Hepatocyte (in vitro differentiated cells): Measurements from ENCODE around the gene OR10K1. TPM values are rescaled to one million over a fixed set of nuclear protein-coding genes. Genes with fewer than 3 reads are reported as not detected.
"Not testable (repeated sequence)": the region's sequence is repeated elsewhere in the genome, so short reads cannot be mapped to it uniquely, and the experiment has no call there.

Experiments
- DNase-seq: peaks from one replicate; pipeline ENCODE4 v3.0.0-alpha.2; 2016; ENCODE audit warnings: low spot score
- H2AFZ ChIP-seq: fragments of 200-600 bp; sonication (generic); 2 replicates; pipeline ENCODE4 v1.6.0; 2016; ENCODE audit warnings: antibody characterized with exemption, mild to moderate bottlenecking
- H3K27ac ChIP-seq: fragments of 200-600 bp; sonication (generic); 2 replicates; pipeline ENCODE4 v1.5.1; 2016; ENCODE audit warnings: mild to moderate bottlenecking
- H3K27me3 ChIP-seq: fragments of 200-600 bp; sonication (generic); 2 replicates; pipeline ENCODE4 v1.6.1; 2016
- H3K36me3 ChIP-seq: fragments of 200-600 bp; sonication (generic); replicated peaks from 2 replicates; pipeline ENCODE4 v1.5.1; 2016; ENCODE audit warnings: low read depth; ENCODE audit not compliant: insufficient read depth
- H3K4me1 ChIP-seq: fragments of 200-600 bp; sonication (generic); 2 replicates; pipeline ENCODE4 v1.5.1; 2016; ENCODE audit warnings: mild to moderate bottlenecking, moderate library complexity; ENCODE audit not compliant: insufficient read depth
- H3K4me2 ChIP-seq: fragments of 200-600 bp; sonication (generic); 2 replicates; pipeline ENCODE4 v1.6.0; 2016
- H3K4me3 ChIP-seq: fragments of 200-600 bp; sonication (generic); 2 replicates; pipeline ENCODE4 v1.5.1; 2016; ENCODE audit warnings: mild to moderate bottlenecking
- H3K79me2 ChIP-seq: fragments of 200-600 bp; sonication (generic); 2 replicates; pipeline ENCODE4 v1.6.0; 2017; ENCODE audit warnings: mild to moderate bottlenecking
- H3K9me2 ChIP-seq: fragments of 200-600 bp; sonication (generic); replicated peaks from 2 replicates; pipeline ENCODE4 v1.6.0; 2017; ENCODE audit warnings: mild to moderate bottlenecking; ENCODE audit not compliant: insufficient read depth
- H3K9me3 ChIP-seq: fragments of 200-600 bp; sonication (generic); 2 replicates; pipeline ENCODE4 v1.5.1; 2016; ENCODE audit warnings: low read depth, mild to moderate bottlenecking
- H4K20me1 ChIP-seq: fragments of 200-600 bp; sonication (generic); 2 replicates; pipeline ENCODE4 v1.6.0; 2016; ENCODE audit warnings: mild to moderate bottlenecking; ENCODE audit not compliant: insufficient read depth, poor library complexity, severe bottlenecking
- EZH2 ChIP-seq: fragments of 200-600 bp; sonication (generic); IDR thresholded peaks from 2 replicates; pipeline ENCODE4 v1.6.1; 2016; ENCODE audit warnings: antibody characterized with exemption, mild to moderate bottlenecking, borderline replicate concordance
- EZH2phosphoT487 ChIP-seq: fragments of 200-600 bp; sonication (generic); IDR thresholded peaks from one replicate; pipeline ENCODE4 v1.6.1; 2018; ENCODE audit warnings: antibody characterized with exemption, mild to moderate bottlenecking, low read depth, moderate library complexity; ENCODE audit not compliant: unreplicated experiment, severe bottlenecking
- WGBS: methylation state at CpG from one replicate; pipeline ENCODE4 v1.1.6; 2016; ENCODE audit warnings: low lambda C conversion rate; ENCODE audit errors: missing lambda C conversion rate; 5-methylcytosine and 5-hydroxymethylcytosine counted together
- polyA plus RNA-seq: library from polyadenylated mRNA; unstranded; fragments of >200 nt; fragmentation: Nextera tagmentation; extraction: Ambion mirVana; gene quantifications from 2 replicates; pipeline ENCODE4 v1.2.1, GENCODE V29; 2016
- total RNA-seq: library from RNA; depleted of rRNA; stranded (reverse); fragments of >200 nt; gene quantifications from 2 replicates; pipeline ENCODE4 v1.2.3, GENCODE V29; 2014
- TF ChIP-seq, protein P1 (sequence below): fragments of 200-600 bp; sonication (generic); IDR thresholded peaks from 2 replicates; pipeline ENCODE4 v1.5.1; 2016; ENCODE audit warnings: antibody characterized with exemption, mild to moderate bottlenecking; ENCODE audit not compliant: poor library complexity

OR10K1 gene
- total and polyA plus RNA-seq, 2 experiments from 2014 or later, result not detected

DNA sequence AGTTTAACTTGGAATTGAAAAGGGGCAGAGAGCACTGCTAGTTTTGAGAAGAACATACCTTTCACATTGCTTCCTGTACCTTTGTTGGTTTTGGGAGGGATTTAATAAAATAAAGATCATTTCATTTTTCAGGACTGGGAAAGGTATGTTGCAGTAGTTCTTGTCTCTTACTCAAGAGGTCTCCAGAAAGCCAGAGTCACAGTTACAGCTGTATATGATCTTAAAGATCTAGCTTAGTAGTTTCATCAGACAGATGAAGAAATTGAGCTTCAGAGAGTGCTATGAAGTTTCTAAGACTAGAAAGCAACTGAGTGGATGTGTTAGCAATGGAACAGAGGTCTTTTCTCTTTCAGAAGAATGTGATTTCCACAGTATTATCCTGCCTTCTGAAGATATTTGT is 36.6 kb upstream of the OR10K1 start:
- H3K36me3 ChIP-seq, result no peaks in the 10 kb centered on the region
- no peak for DNase-seq
- H4K20me1 ChIP-seq, result no peaks in the 10 kb centered on the region
- H3K4me2 ChIP-seq, result no peak overlapping the region
- H3K27ac ChIP-seq, result no peak overlapping the region
- no peaks in the 10 kb centered on the region for H3K27me3 ChIP-seq
- no peak overlapping the region for H3K4me3 ChIP-seq
- no peak overlapping the region for H2AFZ ChIP-seq
- H3K9me2 ChIP-seq, result peaks cover 2% of the 10 kb centered on the region
- H3K4me1 ChIP-seq, result no peaks in the 10 kb centered on the region
- no peaks in the 10 kb centered on the region for H3K79me2 ChIP-seq
- no peaks in the 10 kb centered on the region for H3K9me3 ChIP-seq
- TF ChIP-seq, protein P1, sequence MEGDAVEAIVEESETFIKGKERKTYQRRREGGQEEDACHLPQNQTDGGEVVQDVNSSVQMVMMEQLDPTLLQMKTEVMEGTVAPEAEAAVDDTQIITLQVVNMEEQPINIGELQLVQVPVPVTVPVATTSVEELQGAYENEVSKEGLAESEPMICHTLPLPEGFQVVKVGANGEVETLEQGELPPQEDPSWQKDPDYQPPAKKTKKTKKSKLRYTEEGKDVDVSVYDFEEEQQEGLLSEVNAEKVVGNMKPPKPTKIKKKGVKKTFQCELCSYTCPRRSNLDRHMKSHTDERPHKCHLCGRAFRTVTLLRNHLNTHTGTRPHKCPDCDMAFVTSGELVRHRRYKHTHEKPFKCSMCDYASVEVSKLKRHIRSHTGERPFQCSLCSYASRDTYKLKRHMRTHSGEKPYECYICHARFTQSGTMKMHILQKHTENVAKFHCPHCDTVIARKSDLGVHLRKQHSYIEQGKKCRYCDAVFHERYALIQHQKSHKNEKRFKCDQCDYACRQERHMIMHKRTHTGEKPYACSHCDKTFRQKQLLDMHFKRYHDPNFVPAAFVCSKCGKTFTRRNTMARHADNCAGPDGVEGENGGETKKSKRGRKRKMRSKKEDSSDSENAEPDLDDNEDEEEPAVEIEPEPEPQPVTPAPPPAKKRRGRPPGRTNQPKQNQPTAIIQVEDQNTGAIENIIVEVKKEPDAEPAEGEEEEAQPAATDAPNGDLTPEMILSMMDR, result peak; percentile 5
- no peak for TF ChIP-seq EZH2phosphoT487
- no peak for TF ChIP-seq EZH2

GRCh38 chr1:158426137-158426536 is 35.5 kb upstream of the OR10K1 start, which contains the start of gene OR10K2:
OR10K2 (minus strand) TSS chr1:158426237; CDS start chr1:158420866, 5,371 bp downstream.
- Histone ChIP-seq H3K9me2 (peaks cover 2% of the 10 kb centered on the region), H3K9me3 (no peaks in the 10 kb centered on the region), H3K36me3 (no peaks in the 10 kb centered on the region), H3K4me3 (no peak within 1 kb of the TSS), H3K27me3 (no peaks in the 10 kb centered on the region), H3K27ac (no peak within 1 kb of the TSS), H3K4me1 (no peaks in the 10 kb centered on the region), H3K79me2 (no peaks in the 10 kb centered on the region), H3K4me2 (no peak within 1 kb of the TSS), H4K20me1 (no peaks in the 10 kb centered on the region), H2AFZ (no peak within 1 kb of the TSS)
- TF ChIP-seq, protein P1, result no peak
- no peak for TF ChIP-seq EZH2phosphoT487
- TF ChIP-seq EZH2, result no peak
- DNase-seq, result no peak
- WGBS, result 78% methylated on average over 1 of the region's 1 CpG

GRCh38 chr1:158430163-158430562 is 31.5 kb upstream of the OR10K1 start:
- not testable (repeated sequence) for H3K27ac ChIP-seq, H3K4me2 ChIP-seq, DNase-seq, H4K20me1 ChIP-seq, H3K36me3 ChIP-seq, H3K9me3 ChIP-seq, H3K9me2 ChIP-seq, H3K27me3 ChIP-seq, H2AFZ ChIP-seq, H3K4me3 ChIP-seq, H3K79me2 ChIP-seq, H3K4me1 ChIP-seq
- WGBS, result 63% methylated on average over 3 of the region's 3 CpGs

DNA sequence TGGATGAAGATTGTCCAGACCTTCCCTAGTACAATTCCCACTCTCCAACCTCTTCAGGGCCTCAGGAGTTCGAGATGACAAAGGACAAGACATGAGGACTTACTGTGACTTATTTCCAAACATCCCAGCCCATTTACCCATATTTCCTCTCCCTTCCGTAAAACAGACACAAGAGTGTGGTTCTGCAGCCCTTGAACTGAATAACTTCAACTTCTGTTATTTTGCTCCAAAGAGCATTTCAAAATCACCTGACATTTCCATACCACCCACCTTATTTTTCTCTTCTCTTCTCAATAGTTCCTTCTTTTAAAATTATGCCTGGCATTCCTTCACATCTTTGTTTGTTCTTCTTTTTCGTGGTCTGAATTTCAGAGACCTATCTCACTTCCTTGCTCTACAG is 26.9 kb upstream of the OR10K1 start:
- Histone ChIP-seq H3K4me1 (no peaks in the 10 kb centered on the region), H3K36me3 (no peaks in the 10 kb centered on the region), H3K79me2 (no peaks in the 10 kb centered on the region), H3K27me3 (no peaks in the 10 kb centered on the region), H3K4me3 (no peak overlapping the region), H2AFZ (no peak overlapping the region), H4K20me1 (no peaks in the 10 kb centered on the region), H3K4me2 (no peak overlapping the region), H3K9me3 (no peaks in the 10 kb centered on the region), H3K9me2 (no peaks in the 10 kb centered on the region), H3K27ac (no peak overlapping the region)
- WGBS, result 65% methylated on average over 3 of the region's 3 CpGs
- DNase-seq, result no peak
- TF ChIP-seq EZH2 (no peak), EZH2phosphoT487 (no peak)
- TF ChIP-seq, protein P1, result no peak
